Neuronal stem cell (in vitro differentiated cells): ENCODE data around the gene ARHGEF10L.
"Not testable (repeated sequence)": the region's sequence is repeated elsewhere in the genome, so short reads cannot be mapped to it uniquely, and the experiment has no call there.

ENCODE experiments used
- DNase-seq: peaks from one replicate; pipeline ENCODE4 v3.0.0-alpha.2; 2013; ENCODE audit warnings: low spot score
- H2AFZ ChIP-seq: one replicate; pipeline ENCODE4 v1.6.1; 2013; ENCODE audit warnings: mild to moderate bottlenecking, low read length, inconsistent platforms
- H2AK5ac ChIP-seq: 2 replicates; pipeline ENCODE4 v1.6.1; 2013; ENCODE audit warnings: low read depth, mild to moderate bottlenecking, inconsistent platforms, low read length, moderate library complexity, mixed read lengths
- H2BK120ac ChIP-seq: 2 replicates; pipeline ENCODE4 v1.6.1; 2013; ENCODE audit warnings: low read depth, mild to moderate bottlenecking, inconsistent platforms, low read length, moderate library complexity, mixed read lengths
- H2BK12ac ChIP-seq: one replicate; pipeline ENCODE4 v1.6.1; 2013; ENCODE audit warnings: low read length, inconsistent platforms
- H2BK15ac ChIP-seq: 2 replicates; pipeline ENCODE4 v1.6.1; 2013; ENCODE audit warnings: mild to moderate bottlenecking, low read length, inconsistent platforms, mixed read lengths
- H2BK5ac ChIP-seq: one replicate; pipeline ENCODE4 v1.6.1; 2013; ENCODE audit warnings: inconsistent platforms, mild to moderate bottlenecking, low read length, moderate library complexity
- H3K14ac ChIP-seq: one replicate; pipeline ENCODE4 v1.6.1; 2013; ENCODE audit warnings: low read length, inconsistent platforms
- H3K18ac ChIP-seq: 2 replicates; pipeline ENCODE4 v1.6.1; 2013; ENCODE audit warnings: low read length, inconsistent platforms
- H3K23ac ChIP-seq: 2 replicates; pipeline ENCODE4 v1.6.1; 2013; ENCODE audit warnings: low read depth, mild to moderate bottlenecking, mixed read lengths, low read length, inconsistent platforms; ENCODE audit not compliant: poor library complexity
- H3K27ac ChIP-seq: replicated peaks from 3 replicates; pipeline ENCODE4 v1.5.1; 2013; ENCODE audit warnings: low read length, inconsistent platforms
- H3K27me3 ChIP-seq, 3 experiments: 2 replicates each; pipeline ENCODE4 v1.6.1; 2013; ENCODE audit warnings: low read length in 3 of 3, mild to moderate bottlenecking in 2 of 3, inconsistent platforms in 1 of 3, low read depth in 1 of 3, mixed read lengths in 1 of 3, moderate library complexity in 1 of 3; ENCODE audit not compliant: control insufficient read depth in 3 of 3, insufficient read depth in 3 of 3
- H3K36me3 ChIP-seq, 2 donors: replicated peaks in 1 of 2; 2 replicates each; pipeline ENCODE4 v1.6.1; 2013; ENCODE audit warnings: low read length in 2 of 2; ENCODE audit not compliant: control insufficient read depth in 2 of 2, insufficient read depth in 2 of 2
- H3K4ac ChIP-seq: 2 replicates; pipeline ENCODE4 v1.6.1; 2013; ENCODE audit warnings: inconsistent platforms, mild to moderate bottlenecking, low read length, moderate library complexity
- H3K4me1 ChIP-seq, 2 donors: 1 replicate in 1 of 2; 2 replicates in 1 of 2; pipeline ENCODE4 v1.6.1; 2013; ENCODE audit warnings: low read length in 2 of 2, low read depth in 1 of 2; ENCODE audit not compliant: control insufficient read depth in 2 of 2, insufficient read depth in 1 of 2
- H3K4me2 ChIP-seq: one replicate; pipeline ENCODE4 v1.6.1; 2013; ENCODE audit warnings: mild to moderate bottlenecking, low read length, inconsistent platforms; ENCODE audit not compliant: insufficient read depth, poor library complexity, severe bottlenecking
- H3K4me3 ChIP-seq, 2 donors: 2 replicates each; pipeline ENCODE4 v1.5.1; 2013; ENCODE audit warnings: low read length in 2 of 2, mild to moderate bottlenecking in 2 of 2, inconsistent platforms in 1 of 2, moderate library complexity in 1 of 2
- H3K79me1 ChIP-seq: one replicate; pipeline ENCODE4 v1.6.1; 2013; ENCODE audit warnings: low read depth, mild to moderate bottlenecking, inconsistent platforms, low read length, moderate library complexity
- H3K9ac ChIP-seq: one replicate; pipeline ENCODE4 v1.6.1; 2013; ENCODE audit warnings: mild to moderate bottlenecking, low read depth, low read length, inconsistent platforms; ENCODE audit not compliant: poor library complexity
- H3K9me3 ChIP-seq, 2 donors: replicated peaks in 1 of 2; 2 replicates each; pipeline versions ENCODE3 to v1.6.1; 2013; ENCODE audit warnings: low read length in 2 of 2, mild to moderate bottlenecking in 2 of 2, inconsistent platforms in 1 of 2, low read depth in 1 of 2, mixed read lengths in 1 of 2, moderate library complexity in 1 of 2; ENCODE audit not compliant: control insufficient read depth in 2 of 2, insufficient read depth in 1 of 2
- H4K8ac ChIP-seq: one replicate; pipeline ENCODE4 v1.6.1; 2013; ENCODE audit warnings: low read depth, mild to moderate bottlenecking, inconsistent platforms, low read length, moderate library complexity
- H4K91ac ChIP-seq: one replicate; pipeline ENCODE4 v1.6.1; 2013; ENCODE audit warnings: low read length, low read depth, mild to moderate bottlenecking, inconsistent platforms; ENCODE audit not compliant: poor library complexity
- WGBS, 2 donors: extraction: QIAGEN DNeasy Blood & Tissue Kit; methylation state at CpG; one replicate each; pipeline ENCODE4 v1.1.7; 2013; ENCODE audit warnings: missing lambda C conversion rate in 2 of 2, mixed read lengths in 1 of 2; ENCODE audit not compliant: insufficient read length in 2 of 2, insufficient replicate concordance in 1 of 2; ENCODE audit errors: extremely low coverage in 2 of 2; 5-methylcytosine and 5-hydroxymethylcytosine counted together

The ARHGEF10L gene

GRCh38 chr1:17745479-17745955, 206.0 kb downstream of the ARHGEF10L start:
- no peak for DNase-seq
- no peaks in the 10 kb centered on the region for H3K36me3 ChIP-seq
- no CpG with 5 or more reads among the region's 3 CpGs for WGBS, 2 donors
- no peaks in the 10 kb centered on the region for H3K79me1 ChIP-seq
- H3K14ac ChIP-seq, result no peak overlapping the region
- no peak overlapping the region for H3K4me3 ChIP-seq
- no peak overlapping the region for H2BK15ac ChIP-seq
- H3K23ac ChIP-seq, result no peak overlapping the region
- peaks cover 0 to 25% (median 0%) of the 10 kb centered on the region in 3 experiments for H3K27me3 ChIP-seq
- H4K91ac ChIP-seq, result no peak overlapping the region
- no peak overlapping the region for H3K4me2 ChIP-seq
- H2AK5ac ChIP-seq, result no peak overlapping the region
- H2BK120ac ChIP-seq, result no peak overlapping the region
- no peak overlapping the region for H3K27ac ChIP-seq
- H3K18ac ChIP-seq, result no peak overlapping the region
- no peak overlapping the region for H2BK5ac ChIP-seq
- H3K4me1 ChIP-seq, result peaks cover 0 to 5% of the 10 kb centered on the region in 2 donors
- H2AFZ ChIP-seq, result no peak overlapping the region
- H3K9me3 ChIP-seq, result no peaks in the 10 kb centered on the region
- H3K9ac ChIP-seq, result no peak overlapping the region
- no peak overlapping the region for H4K8ac ChIP-seq
- no peak overlapping the region for H2BK12ac ChIP-seq
- H3K4ac ChIP-seq, result no peak overlapping the region

- not testable (repeated sequence) for H3K36me3 ChIP-seq, DNase-seq, H3K27ac ChIP-seq, H3K23ac ChIP-seq, H3K4me3 ChIP-seq, H4K8ac ChIP-seq, H3K4ac ChIP-seq, H3K4me2 ChIP-seq, H3K9ac ChIP-seq, H3K14ac ChIP-seq, H2BK120ac ChIP-seq, H4K91ac ChIP-seq, H2BK12ac ChIP-seq, H3K18ac ChIP-seq, H3K79me1 ChIP-seq, H3K4me1 ChIP-seq, H2AFZ ChIP-seq, H2BK5ac ChIP-seq, H2AK5ac ChIP-seq, H3K9me3 ChIP-seq, H2BK15ac ChIP-seq
- peaks cover 0 to 25% (median 0%) of the 10 kb centered on the region in 3 experiments for H3K27me3 ChIP-seq
- WGBS, 2 donors, result no CpG with 5 or more reads among the region's 2 CpGs
Measured at GRCh38 chr1:17746281-17746680, 206.8 kb downstream of the ARHGEF10L start.

GRCh38 chr1:17746920-17747319, 207.4 kb downstream of the ARHGEF10L start:
- WGBS, 2 donors, result no CpG with 5 or more reads among the region's 2 CpGs
- peaks cover 0 to 5% of the 10 kb centered on the region in 2 donors for H3K4me1 ChIP-seq
- H4K91ac ChIP-seq, result no peak overlapping the region
- no peaks in the 10 kb centered on the region for H3K9me3 ChIP-seq
- no peak overlapping the region for H2BK12ac ChIP-seq
- H3K36me3 ChIP-seq, result no peaks in the 10 kb centered on the region
- H3K4me2 ChIP-seq, result no peak overlapping the region
- no peak overlapping the region for H3K27ac ChIP-seq
- H2BK15ac ChIP-seq, result no peak overlapping the region
- H3K23ac ChIP-seq, result no peak overlapping the region
- H3K4me3 ChIP-seq, result no peak overlapping the region
- H3K14ac ChIP-seq, result no peak overlapping the region
- H2BK120ac ChIP-seq, result no peak overlapping the region
- no peak overlapping the region for H3K18ac ChIP-seq
- no peak overlapping the region for H4K8ac ChIP-seq
- H2BK5ac ChIP-seq, result no peak overlapping the region
- no peak overlapping the region for H2AFZ ChIP-seq
- no peak for DNase-seq
- no peak overlapping the region for H2AK5ac ChIP-seq
- H3K79me1 ChIP-seq, result no peaks in the 10 kb centered on the region
- H3K9ac ChIP-seq, result no peak overlapping the region
- no peak overlapping the region for H3K4ac ChIP-seq
- H3K27me3 ChIP-seq, result peaks cover 0 to 21% (median 0%) of the 10 kb centered on the region in 3 experiments
